Hippocampal formation (tissue), 2 donors: ENCODE results near the gene HJURP.
"Not testable (repeated sequence)": the region's sequence is repeated elsewhere in the genome, so short reads cannot be mapped to it uniquely, and the experiment has no call there.

Source experiments
- DNase-seq, 2 donors: peaks; one replicate each; lab custom pipeline; 2025; lab: John Stamatoyannopoulos, UW

The HJURP gene, protein sequence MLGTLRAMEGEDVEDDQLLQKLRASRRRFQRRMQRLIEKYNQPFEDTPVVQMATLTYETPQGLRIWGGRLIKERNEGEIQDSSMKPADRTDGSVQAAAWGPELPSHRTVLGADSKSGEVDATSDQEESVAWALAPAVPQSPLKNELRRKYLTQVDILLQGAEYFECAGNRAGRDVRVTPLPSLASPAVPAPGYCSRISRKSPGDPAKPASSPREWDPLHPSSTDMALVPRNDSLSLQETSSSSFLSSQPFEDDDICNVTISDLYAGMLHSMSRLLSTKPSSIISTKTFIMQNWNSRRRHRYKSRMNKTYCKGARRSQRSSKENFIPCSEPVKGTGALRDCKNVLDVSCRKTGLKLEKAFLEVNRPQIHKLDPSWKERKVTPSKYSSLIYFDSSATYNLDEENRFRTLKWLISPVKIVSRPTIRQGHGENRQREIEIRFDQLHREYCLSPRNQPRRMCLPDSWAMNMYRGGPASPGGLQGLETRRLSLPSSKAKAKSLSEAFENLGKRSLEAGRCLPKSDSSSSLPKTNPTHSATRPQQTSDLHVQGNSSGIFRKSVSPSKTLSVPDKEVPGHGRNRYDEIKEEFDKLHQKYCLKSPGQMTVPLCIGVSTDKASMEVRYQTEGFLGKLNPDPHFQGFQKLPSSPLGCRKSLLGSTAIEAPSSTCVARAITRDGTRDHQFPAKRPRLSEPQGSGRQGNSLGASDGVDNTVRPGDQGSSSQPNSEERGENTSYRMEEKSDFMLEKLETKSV

DNA sequence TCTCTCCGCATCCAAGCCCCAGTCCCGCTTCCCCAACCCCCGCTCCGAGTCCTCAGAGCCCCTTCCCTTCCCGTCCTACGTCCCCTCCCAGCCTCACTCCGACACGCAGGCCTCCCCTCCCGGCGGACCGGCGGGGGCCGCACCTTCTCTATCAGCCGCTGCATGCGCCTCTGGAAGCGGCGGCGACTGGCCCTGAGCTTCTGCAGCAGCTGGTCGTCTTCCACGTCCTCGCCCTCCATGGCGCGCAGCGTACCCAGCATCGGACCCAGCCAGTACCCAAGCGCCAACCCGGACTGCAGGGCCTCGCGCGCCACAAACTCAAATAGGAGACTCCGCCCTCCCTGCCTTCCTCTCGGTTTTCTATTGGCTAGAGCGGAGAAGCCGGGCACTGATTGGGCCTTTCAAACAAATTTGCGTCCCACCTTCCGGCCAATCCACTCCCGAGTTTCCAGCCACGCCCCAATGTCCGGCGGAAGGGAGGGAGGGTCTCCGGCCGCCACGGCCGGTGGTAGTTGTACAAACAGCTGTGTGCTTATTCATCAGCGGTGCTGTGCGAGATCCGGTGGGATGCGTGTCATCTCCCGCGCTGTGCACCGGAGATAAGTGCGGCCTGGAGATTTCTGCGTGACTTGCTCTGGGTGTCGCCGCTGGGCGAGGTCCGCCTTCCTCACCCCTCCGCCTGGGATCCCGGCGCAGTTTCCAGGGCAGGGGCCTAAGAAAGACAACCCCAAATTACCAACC lies at the start of gene HJURP:
TSS of gene HJURP (minus strand) at position 295 of the 741 bp plus-strand sequence. CDS start at position 260, 35 bp downstream.
- peak; percentile 88 to 92 for DNase-seq

DNA sequence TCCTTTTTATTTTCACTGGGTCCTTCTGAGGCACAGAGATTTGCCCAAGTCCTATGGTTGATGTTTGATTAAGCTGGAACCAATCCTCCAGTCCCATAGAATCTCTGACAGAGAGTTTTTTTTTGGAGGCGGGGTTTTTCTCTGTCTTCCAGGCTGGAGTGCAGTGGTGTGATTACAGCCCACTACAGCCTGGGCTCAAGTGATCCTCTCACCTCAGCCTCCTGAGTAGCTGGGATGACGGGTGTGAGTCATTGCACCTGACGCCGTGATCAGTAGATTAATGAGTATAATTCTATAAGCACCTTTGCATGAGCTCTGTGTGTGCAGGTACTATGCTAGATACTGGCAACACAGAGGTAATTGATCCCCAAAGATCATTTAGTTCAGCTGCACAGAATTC lies 47.5 kb upstream of the HJURP start:
- no peak for DNase-seq

DNA sequence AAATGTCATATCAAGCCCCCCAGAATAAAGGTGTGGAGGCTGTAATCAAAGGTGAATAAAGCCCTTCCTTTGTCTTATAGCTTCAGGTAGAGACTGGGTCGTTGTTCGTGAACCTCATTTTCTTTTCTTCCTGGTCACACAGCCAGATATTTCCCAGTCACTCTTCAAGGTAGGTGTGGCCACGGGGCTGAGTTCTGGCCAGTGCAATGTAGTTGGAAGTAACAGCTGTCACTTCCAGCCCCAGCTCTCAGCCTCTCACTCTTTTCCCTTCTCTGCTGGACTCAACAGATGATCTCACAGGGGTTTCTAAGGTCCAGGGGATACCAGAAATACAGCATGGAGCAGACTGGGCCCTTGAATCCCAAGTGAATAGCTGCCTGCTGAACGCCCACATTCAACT lies 47.0 kb upstream of the HJURP start:
- no peak for DNase-seq

DNA sequence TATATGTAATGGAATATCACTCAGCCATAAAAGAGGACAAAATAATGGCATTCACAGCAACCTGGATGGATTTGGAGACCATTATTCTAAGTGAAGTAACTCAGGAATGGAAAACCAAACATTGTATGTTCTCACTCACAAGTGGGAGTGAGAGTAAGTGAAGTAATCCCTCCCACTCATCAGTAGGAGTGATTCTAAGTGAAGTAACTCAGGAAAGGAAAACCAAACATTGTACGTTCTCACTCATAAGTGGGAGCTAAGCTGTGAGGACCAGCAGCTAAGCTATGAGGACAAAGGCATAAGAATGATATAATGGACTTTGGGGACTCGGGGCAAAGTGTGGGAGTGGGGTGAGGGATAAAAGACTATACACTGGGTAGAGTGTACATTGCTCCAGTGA lies 41.9 kb upstream of the HJURP start:
- not testable (repeated sequence) for DNase-seq

DNA sequence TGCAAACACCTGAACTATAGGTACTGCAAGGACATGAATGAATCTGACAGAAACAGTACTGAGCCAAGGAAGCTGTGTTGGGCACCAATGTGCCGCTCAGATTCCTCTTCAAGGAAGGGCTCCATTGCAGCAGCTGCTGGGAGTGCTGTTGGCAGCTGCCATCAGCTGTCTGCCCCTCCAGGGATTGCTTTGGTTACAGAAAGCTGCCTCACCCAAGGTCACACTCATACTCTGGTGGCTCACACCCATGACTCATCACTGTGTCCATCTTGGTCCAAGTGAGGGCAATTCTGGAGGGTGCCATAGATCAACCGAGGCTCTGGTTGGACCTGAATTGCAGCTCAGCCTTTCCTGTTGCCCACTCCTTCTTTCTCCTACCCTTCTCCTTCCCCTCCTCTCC lies 38.5 kb upstream of the HJURP start:
- DNase-seq: no peak

DNA sequence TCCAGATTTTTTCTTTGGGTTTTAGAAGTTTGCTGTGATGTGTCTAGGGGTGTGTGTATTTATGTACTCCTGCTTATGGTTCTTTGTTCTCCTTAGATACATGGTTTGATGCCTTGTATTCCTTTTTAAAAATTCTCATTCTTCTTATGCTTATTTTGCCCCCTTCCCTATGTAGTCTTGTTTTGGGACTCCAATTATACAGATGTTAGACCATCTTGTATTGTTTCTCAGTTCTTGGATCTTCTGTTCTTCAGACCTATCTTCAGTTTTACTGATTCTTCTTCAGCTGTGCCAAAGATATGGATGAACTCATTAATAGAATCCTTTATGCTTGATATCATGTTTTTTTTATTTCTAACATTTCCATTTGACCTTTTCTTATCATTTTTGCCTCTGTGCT lies 28.0 kb upstream of the HJURP start:
- DNase-seq: no peak

DNA sequence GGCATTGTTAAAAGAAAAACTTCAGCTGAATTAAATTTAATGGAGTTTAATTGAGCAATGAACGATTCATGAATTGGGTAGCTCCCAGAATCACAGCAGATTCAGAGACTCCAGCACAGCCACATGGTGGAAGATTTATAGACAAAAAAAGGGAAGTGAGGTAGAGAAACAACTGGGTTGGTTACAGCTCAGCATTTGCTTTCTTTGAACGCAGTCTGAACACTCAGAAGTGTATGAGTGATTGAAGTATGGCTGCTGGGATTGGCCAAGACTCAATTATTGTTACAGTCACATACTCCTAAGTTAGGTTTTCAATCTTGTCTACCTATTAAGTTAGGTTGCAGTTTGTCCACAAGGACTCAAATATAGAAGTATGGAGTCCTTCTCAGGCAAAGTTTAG lies 17.8 kb upstream of the HJURP start:
- DNase-seq: not testable (repeated sequence)

DNA sequence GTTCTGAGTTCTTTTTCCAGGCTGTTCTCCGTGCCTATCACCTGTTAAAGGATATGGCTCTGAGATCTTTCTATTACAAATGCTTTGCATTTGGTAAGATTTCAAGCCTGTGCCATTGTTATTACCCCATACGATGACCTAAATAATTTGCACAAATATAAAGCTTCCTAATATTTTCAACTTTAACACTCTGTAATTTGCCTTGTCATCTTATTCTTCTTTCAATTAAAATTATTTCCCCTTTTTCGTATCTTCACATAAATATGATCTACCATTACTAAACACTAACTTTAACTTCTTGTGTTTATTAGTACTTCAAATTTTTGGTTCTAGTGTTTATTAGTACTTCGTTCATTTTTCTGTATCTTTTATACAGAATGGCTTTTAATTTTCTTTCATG lies 17.1 kb upstream of the HJURP start:
- DNase-seq: no peak

DNA sequence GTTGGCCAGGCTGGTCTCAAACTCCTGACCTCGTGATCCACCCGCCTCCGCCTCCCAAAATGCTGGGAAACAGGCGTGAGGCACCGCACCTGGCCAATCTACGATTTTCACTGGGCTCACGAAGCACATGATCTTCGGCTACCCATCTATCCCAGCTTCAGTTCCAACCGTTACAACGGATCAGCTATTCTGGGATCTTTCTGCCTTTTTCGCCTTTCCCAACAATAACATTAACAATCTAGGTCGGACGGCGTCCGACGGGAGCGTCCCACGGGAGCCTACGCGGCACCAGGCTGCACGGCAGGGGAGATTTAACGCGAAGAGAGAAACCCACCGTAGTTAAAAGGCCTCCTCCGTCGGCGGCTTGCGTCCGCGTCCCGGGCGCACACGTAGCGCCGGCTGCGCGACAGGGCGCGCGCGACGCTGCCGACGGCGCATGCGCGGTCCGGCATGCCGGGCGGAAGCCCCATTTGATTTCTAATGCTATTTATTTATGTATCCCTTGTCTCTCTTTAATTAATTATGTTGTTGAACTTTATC lies 13.7 kb upstream of the HJURP start, which contains the start of gene MSL3B:
TSS of gene MSL3B (minus strand) at position 394 of the 540 bp plus-strand sequence.
- DNase-seq: peak in 1 of 2 donors; percentile 3

DNA sequence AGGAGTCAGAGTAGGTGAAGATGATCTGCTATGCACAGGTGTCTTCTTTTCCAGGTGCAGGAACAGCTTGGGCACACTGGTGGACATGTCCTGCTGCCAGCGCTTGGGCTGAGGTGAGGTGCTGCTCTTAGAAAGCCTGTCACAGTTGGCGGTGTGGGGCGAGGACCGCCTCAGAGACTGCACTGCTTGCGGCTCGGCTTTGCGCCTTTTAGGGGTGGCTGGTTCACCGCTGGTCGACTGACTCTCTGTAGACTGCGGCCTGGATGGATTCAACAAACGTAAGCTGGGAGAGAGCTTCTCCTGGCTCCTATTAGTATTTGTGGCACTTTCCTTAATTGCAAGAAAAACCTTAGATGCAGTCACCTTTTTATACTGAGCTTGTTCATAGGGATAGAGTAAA lies 12.1 kb upstream of the HJURP start:
- DNase-seq: no peak

DNA sequence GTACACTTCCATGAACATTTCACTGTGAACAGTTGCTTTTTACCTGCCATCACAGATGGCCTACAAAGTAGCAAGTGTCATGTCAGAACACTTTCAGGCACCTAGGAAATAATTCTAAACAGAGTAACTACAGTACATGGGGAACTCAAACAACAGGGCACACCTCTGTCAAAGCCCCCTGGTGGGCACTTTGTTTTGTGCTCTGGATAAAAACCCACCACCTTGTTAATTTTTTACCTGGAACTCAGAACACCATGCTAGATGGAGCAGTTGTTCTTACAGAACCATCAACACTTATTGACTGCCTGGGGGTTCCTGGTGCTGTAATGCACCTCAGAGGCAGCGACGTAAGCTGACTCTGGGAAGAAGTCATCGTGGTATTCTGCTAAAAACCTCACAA lies 11.5 kb upstream of the HJURP start:
- DNase-seq: no peak

DNA sequence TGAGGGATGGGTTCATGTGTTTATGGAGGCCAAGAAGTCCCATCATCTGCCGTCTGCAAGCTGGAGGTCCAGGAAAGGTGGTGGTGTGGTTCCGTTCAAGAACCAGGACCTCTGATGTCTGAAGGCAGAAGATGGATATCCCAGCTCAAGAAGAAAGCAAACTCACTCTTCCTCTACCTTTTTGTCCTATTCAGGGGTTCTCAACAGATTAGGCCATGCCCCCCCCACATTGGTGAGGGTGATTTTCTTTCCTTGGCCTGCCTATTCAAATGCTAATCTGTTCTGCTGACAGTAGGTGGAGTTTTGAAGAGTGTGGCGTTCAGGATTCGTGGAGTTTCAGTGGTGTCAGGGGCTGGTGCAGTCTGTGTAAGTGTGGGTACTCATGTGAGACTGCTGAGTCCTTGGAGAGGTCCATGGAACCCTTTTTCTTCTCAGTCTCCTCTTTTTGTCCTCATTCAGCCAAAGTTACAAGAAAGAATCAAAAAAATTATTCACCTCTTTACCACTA lies 8.0 kb upstream of the HJURP start:
- no peak for DNase-seq

DNA sequence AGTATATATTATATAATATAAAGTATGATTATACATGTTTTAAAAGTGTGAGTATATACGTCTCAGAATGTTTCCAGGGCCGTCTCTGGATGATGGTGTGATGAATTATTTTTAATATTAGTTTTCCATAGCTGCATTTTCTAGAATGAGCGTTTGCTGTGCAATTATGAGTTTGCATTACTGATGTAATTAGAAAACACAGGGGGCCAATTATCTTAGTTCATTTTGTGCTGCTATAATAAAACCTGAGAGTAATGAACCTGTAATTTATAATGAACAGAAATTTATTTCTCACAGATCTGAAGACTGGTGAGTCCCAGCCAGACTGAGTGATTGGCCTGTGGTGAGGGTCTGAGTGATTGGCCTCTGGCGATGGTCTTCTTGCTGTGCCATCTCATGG lies 4.0 kb upstream of the HJURP start:
- DNase-seq: no peak

DNA sequence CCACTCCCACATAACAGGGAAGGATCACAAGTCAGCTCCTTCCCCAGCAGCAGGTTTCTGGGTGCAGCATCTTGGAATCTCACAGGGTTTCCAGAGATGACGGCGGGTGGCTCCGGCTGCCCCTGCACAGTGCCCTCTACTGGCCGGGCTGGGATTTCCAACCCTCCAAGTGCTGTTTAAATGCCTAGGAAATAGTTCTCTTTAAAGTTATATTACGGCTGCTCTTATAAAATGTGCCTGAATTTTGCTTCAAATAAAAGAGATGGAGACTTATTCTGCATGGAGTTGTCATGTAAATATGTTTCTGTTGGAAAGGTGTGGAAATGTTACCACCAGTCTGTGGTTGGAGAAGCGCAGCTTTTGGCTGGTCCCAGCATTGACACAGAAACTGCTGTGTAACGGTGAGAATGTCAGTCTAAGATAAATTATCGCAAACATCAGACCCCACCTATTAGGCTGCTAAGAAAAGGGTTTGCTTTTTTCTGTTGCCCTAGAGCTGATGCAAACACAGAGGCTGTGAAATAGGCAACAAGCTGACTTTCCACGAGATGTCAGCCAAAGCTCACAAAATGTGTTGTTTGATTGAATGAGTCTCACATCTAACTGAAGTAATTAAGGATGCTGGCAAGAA lies 3.3 kb upstream of the HJURP start:
- DNase-seq: peak in 1 of 2 donors; percentile 2

DNA sequence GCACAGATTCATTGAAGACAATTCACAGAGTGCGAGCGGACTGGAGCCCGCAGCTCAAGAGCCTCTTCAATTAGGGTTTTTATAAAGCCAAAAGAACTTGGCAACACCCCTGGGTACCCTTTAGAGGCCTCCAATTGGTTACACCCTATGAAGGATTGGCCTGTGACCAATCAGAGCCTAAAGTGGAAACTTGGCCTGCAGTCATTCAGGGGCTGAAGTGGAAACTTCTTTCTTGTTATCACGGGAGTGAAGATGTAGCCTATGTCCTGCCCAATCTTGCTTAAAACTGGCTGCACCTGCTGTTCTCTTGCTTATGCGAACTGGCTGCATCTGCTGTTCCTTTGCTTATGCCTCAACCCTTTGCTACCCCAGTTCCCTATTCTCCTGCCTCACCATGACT lies 1.8 kb upstream of the HJURP start:
- no peak for DNase-seq

DNA sequence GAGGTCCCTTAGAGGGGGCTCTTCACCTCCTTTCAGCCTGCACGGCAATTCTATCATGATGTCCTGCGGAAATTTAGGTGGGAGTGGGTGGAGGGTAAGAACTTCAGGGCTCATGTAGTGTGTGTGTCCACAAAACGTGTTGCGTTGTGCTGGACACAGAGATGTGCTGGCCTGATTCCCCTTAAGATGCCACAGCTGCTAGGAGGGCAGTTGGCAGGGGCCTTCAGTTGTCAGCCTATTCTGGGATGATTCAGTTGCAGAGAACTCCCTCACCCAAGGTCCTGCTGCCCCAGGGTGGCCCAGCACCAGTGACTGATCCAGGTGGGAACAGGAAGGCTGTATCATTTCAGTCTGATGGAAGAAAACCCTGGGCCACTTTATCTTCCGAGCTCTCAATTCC lies 1.0 kb upstream of the HJURP start:
- DNase-seq: no peak

DNA sequence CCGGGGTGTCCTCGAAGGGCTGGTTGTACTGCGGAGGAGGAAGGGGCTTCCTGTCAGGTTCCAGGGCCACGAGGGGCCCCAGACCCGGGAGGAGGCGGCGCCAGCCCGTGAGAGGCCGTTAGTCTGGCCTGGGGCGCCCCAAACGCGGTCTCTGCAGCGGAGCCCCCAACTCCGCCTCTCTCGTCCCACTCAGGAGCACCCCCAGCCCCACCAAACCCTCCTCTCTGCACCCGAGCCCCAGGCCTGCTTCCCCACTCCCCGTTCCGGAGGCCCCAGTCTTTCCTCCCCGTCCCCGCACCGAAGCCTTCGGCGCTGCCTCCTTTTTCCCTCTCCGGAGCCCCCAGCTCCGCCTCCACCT lies 473 bp downstream of the HJURP start:
- no peak for DNase-seq

DNA sequence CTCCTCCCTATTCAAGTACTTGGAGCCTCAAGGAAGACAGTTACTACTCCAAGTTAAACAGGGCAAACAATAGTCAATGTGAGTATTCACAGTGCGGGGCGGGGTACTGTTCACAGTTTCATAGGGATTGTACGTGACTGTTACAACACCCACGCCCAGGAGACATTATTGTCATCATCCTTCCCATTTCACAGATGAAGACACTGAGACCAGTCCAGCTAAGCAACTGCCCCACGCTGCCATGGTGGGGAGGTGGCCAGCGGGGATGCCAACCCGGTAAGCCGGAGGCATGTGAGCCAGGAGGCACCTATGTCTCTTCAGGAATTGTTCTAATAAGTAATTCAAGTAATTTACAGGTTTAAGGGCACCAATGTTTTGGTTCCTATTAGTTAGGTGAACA lies 982 bp downstream of the HJURP start:
- no peak for DNase-seq

DNA sequence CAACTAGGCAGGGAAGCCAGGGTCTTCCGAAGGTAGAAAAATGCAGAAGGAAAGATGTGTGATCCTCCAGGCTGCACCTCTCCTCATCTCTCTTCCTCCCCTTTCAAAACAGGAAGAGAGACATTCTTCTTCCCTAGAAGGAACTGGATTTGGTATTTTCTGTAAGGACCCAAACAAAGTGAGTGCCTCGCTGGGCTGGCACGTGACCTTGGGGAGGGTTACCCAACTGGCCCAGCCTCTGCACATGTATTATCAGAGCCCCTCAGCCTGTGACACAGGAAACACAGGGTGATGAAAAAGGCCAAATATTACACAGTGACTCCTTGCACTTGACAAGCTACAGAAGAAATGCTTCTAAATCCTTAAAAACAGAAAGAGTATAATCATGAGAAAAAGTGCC lies 2.3 kb downstream of the HJURP start:
- DNase-seq: no peak

DNA sequence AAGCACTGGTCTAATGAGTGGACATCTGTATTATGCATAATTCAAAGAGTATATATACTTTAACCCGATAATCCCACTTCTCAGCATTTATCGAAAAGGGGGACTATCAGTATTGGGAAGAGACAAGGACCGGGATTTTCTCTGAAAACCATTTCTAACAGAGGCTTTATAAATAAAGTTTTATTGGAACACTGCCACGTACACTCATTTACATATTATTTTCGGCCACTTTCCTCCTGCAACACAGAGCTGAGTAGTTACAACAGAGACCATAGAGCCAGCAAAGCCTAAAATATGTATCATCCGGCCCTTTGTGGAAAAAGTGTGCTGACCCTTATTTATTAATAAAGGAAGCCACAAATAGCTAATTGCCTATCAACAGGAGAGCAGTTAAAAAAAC lies 3.2 kb downstream of the HJURP start:
- DNase-seq: no peak

DNA sequence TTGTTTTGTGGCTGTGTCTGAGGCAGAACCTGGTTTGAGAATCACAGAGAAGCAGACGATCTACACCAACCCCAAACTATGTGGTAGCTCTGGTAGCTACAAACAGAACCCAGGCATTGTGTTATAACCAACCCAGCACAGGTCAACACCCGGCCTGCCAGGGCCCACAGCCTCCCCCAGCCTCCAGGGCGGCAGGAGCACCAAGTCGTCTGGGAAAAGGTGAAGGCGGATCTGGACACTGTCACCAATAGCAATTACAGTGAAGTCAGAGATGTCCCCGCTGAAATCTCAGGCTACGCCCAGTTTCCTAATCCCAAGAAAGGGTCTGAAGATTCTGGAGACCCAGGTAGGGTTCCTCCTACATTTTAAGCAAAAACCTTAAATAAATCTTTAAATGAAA lies 3.6 kb downstream of the HJURP start:
- DNase-seq: no peak
